HEK293 (cell line): ENCODE data around the gene MYBPC3.

Experiments used
- CTCF ChIA-PET: fragments of 350-600 bp; formaldehyde crosslinking; extraction: SDS; loops from one replicate; lab custom pipeline; 2021; ENCODE audit warnings: antibody characterized with exemption; lab: Yijun Ruan, JAX
- POLR2A ChIA-PET: fragments of 300-600 bp; formaldehyde crosslinking; extraction: SDS; loops from one replicate; lab custom pipeline; 2020; ENCODE audit warnings: antibody characterized with exemption, inconsistent platforms; lab: Yijun Ruan, JAX
- H3K27ac ChIP-seq: fragments of 200-500 bp; sonication (Bioruptor generic); 2 replicates; pipeline ENCODE4 v1.5.1; 2014; ENCODE audit warnings: low read depth, low read length, control low read depth, inconsistent platforms; ENCODE audit errors: extremely low read depth
- H3K36me3 ChIP-seq, 2 experiments: fragments of 200-500 bp in 1 of 2; sonication (Bioruptor generic) in 1 of 2; 1 replicate in 1 of 2; 2 replicates in 1 of 2; pipeline ENCODE4 v1.5.1; 2014 to 2017; ENCODE audit warnings: inconsistent platforms in 2 of 2, low read length in 2 of 2; ENCODE audit not compliant: control insufficient read depth in 2 of 2, insufficient read depth in 1 of 2
- H3K4me1 ChIP-seq: fragments of 200-500 bp; sonication (Bioruptor generic); 2 replicates; pipeline ENCODE4 v1.5.1; 2014; ENCODE audit warnings: mild to moderate bottlenecking, low read length, inconsistent platforms; ENCODE audit not compliant: control insufficient read depth, insufficient read depth
- H3K4me3 ChIP-seq: 2 replicates; pipeline ENCODE4 v1.5.1; 2011; ENCODE audit warnings: low read depth, mild to moderate bottlenecking, control low read depth, low read length, moderate library complexity
- H3K9me3 ChIP-seq: fragments of 200-500 bp; sonication (Bioruptor generic); 2 replicates; pipeline ENCODE4 v1.5.1; 2014; ENCODE audit warnings: low read depth, low read length, inconsistent platforms; ENCODE audit not compliant: control insufficient read depth, insufficient read depth
- EGR2 ChIP-seq: fragments of 450-650 bp; formaldehyde crosslinking; IDR thresholded peaks from 2 replicates; pipeline ENCODE4 v1.5.1; 2016; ENCODE audit warnings: low read depth, missing biosample characterization, missing genetic modification characterization
- KLF9 ChIP-seq: fragments of 450-650 bp; formaldehyde crosslinking; IDR thresholded peaks from 2 replicates; pipeline ENCODE4 v1.5.1; 2016; ENCODE audit warnings: missing biosample characterization, missing genetic modification characterization, low read depth
- SP2 ChIP-seq: fragments of 450-650 bp; formaldehyde crosslinking; IDR thresholded peaks from 2 replicates; pipeline ENCODE4 v1.5.1; 2016; ENCODE audit warnings: missing biosample characterization, missing genetic modification characterization
- ZBTB20 ChIP-seq: fragments of 450-650 bp; formaldehyde crosslinking; IDR thresholded peaks from 2 replicates; pipeline ENCODE4 v1.5.1; 2016; ENCODE audit warnings: missing biosample characterization, missing genetic modification characterization
- ZFHX2 ChIP-seq: fragments of 450-650 bp; formaldehyde crosslinking; conservative IDR thresholded peaks from 2 replicates; pipeline ENCODE4 v1.5.1; 2016; ENCODE audit warnings: missing biosample characterization, missing genetic modification characterization
- ZNF146 ChIP-seq: fragments of 450-650 bp; formaldehyde crosslinking; IDR thresholded peaks from 2 replicates; pipeline ENCODE4 v1.5.1; 2016; ENCODE audit warnings: missing biosample characterization, missing genetic modification characterization
- ZNF184 ChIP-seq: fragments of 450-650 bp; IDR thresholded peaks from 2 replicates; pipeline ENCODE4 v1.5.1; 2018; ENCODE audit warnings: missing biosample characterization, mild to moderate bottlenecking, missing genetic modification characterization
- ZNF239 ChIP-seq: fragments of 450-650 bp; formaldehyde crosslinking; IDR thresholded peaks from 2 replicates; pipeline ENCODE4 v1.5.1; 2016; ENCODE audit warnings: missing biosample characterization, missing genetic modification characterization
- ZNF48 ChIP-seq: fragments of 450-650 bp; formaldehyde crosslinking; IDR thresholded peaks from 2 replicates; pipeline ENCODE4 v1.5.1; 2016; ENCODE audit warnings: missing biosample characterization, missing genetic modification characterization
- ZNF544 ChIP-seq: fragments of 450-650 bp; formaldehyde crosslinking; IDR thresholded peaks from 2 replicates; pipeline ENCODE4 v1.5.0; 2017; ENCODE audit warnings: missing biosample characterization, missing genetic modification characterization
- ZNF555 ChIP-seq: fragments of 450-650 bp; formaldehyde crosslinking; conservative IDR thresholded peaks from 2 replicates; pipeline ENCODE4 v1.5.1; 2017; ENCODE audit warnings: missing biosample characterization, mild to moderate bottlenecking, missing genetic modification characterization, inconsistent platforms
- ZNF664 ChIP-seq: fragments of 450-650 bp; formaldehyde crosslinking; IDR thresholded peaks from 2 replicates; pipeline ENCODE4 v1.5.1; 2016; ENCODE audit warnings: missing biosample characterization, missing genetic modification characterization
- TF ChIP-seq, protein P1 (sequence below): fragments of 450-650 bp; formaldehyde crosslinking; conservative IDR thresholded peaks from 2 replicates; pipeline ENCODE4 v1.5.1; 2016; ENCODE audit warnings: low read depth, missing biosample characterization, missing genetic modification characterization
- TF ChIP-seq, protein P2 (sequence below): IDR thresholded peaks from 2 replicates; pipeline ENCODE4 v1.6.1; 2011; ENCODE audit warnings: mild to moderate bottlenecking, low read depth, low read length, borderline replicate concordance

MYBPC3 gene

GRCh38 chr11:47390422-47390760 lies 37.9 kb upstream of the MYBPC3 start (continued):
- TF ChIP-seq, protein P1, sequence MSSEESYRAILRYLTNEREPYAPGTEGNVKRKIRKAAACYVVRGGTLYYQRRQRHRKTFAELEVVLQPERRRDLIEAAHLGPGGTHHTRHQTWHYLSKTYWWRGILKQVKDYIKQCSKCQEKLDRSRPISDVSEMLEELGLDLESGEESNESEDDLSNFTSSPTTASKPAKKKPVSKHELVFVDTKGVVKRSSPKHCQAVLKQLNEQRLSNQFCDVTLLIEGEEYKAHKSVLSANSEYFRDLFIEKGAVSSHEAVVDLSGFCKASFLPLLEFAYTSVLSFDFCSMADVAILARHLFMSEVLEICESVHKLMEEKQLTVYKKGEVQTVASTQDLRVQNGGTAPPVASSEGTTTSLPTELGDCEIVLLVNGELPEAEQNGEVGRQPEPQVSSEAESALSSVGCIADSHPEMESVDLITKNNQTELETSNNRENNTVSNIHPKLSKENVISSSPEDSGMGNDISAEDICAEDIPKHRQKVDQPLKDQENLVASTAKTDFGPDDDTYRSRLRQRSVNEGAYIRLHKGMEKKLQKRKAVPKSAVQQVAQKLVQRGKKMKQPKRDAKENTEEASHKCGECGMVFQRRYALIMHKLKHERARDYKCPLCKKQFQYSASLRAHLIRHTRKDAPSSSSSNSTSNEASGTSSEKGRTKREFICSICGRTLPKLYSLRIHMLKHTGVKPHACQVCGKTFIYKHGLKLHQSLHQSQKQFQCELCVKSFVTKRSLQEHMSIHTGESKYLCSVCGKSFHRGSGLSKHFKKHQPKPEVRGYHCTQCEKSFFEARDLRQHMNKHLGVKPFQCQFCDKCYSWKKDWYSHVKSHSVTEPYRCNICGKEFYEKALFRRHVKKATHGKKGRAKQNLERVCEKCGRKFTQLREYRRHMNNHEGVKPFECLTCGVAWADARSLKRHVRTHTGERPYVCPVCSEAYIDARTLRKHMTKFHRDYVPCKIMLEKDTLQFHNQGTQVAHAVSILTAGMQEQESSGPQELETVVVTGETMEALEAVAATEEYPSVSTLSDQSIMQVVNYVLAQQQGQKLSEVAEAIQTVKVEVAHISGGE (tag by site-specific recombination) = no peak
- TF ChIP-seq ZNF184 (no peak), KLF9 (no peak)

DNA sequence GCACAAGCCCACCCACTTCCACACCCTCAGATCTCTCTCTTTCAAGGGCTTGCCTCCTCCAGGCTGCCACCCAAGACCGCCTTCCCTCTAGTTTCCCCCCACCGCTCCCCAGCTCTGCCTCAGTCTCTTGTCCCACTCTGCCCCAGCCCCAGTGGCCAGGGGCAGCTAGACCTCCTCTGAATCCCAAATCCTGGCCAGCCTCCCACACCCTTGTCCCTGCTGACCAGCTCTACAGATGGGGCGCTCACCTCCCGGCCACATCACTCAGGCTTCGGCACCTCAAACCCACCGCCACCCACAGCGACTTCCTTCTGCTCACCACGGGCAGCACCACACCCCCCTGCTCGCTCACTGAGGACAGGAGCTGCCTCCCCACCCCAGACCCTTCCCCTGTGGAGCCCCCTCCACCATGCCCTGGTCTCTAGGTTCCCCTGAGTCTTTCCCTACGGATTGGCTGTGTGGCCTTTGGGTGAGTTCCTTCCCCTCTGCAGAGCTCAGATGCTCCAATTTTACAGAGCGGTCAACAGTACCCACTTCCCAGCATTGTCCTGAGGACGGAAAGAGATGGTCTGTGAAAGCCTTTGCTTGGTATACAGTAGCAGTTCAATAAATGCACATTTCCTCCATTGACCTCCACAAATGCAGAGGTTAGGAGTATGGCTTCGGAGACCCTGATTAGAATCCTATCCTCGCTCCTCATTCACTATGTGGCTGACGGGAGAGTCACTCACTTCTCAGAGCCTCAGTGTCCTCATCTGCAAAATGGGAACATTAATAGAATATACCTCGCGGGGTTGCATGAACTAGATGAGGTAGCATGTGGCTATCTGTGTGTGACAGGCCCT lies 37.3 kb upstream of the MYBPC3 start:
- Histone ChIP-seq H3K27ac (no peak overlapping the region), H3K4me1 (no peaks in the 10 kb centered on the region), H3K9me3 (no peaks in the 10 kb centered on the region), H3K36me3 (no peaks in the 10 kb centered on the region), H3K4me3 (no peak overlapping the region)
- no peak for TF ChIP-seq ZNF555 (tag by site-specific recombination)
- TF ChIP-seq ZBTB20 (tag by site-specific recombination) = no peak
- TF ChIP-seq ZNF146 (tag by site-specific recombination) = no peak
- peak; percentile 20; the same call in 1 of the 2 replicates for TF ChIP-seq ZFHX2 (tag by site-specific recombination)
- no peak for TF ChIP-seq SP2 (tag by site-specific recombination)
- TF ChIP-seq ZNF664 (tag by site-specific recombination) = 0 out of 2 replicates have a peak, but pooled peaks have one; percentile 23
- TF ChIP-seq, protein P2, sequence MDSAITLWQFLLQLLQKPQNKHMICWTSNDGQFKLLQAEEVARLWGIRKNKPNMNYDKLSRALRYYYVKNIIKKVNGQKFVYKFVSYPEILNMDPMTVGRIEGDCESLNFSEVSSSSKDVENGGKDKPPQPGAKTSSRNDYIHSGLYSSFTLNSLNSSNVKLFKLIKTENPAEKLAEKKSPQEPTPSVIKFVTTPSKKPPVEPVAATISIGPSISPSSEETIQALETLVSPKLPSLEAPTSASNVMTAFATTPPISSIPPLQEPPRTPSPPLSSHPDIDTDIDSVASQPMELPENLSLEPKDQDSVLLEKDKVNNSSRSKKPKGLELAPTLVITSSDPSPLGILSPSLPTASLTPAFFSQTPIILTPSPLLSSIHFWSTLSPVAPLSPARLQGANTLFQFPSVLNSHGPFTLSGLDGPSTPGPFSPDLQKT = no peak
- TF ChIP-seq ZNF48 (tag by site-specific recombination) = no peak
- peak; percentile 50 for TF ChIP-seq EGR2
- POLR2A ChIA-PET = no interaction called here
- CTCF ChIA-PET = interaction anchor here (1.7 to 5.6 kb wide), 2 partner anchors 9 to 16 kb away, joined by 7 to 37 read pairs; no protein-coding TSS in a partner anchor

DNA sequence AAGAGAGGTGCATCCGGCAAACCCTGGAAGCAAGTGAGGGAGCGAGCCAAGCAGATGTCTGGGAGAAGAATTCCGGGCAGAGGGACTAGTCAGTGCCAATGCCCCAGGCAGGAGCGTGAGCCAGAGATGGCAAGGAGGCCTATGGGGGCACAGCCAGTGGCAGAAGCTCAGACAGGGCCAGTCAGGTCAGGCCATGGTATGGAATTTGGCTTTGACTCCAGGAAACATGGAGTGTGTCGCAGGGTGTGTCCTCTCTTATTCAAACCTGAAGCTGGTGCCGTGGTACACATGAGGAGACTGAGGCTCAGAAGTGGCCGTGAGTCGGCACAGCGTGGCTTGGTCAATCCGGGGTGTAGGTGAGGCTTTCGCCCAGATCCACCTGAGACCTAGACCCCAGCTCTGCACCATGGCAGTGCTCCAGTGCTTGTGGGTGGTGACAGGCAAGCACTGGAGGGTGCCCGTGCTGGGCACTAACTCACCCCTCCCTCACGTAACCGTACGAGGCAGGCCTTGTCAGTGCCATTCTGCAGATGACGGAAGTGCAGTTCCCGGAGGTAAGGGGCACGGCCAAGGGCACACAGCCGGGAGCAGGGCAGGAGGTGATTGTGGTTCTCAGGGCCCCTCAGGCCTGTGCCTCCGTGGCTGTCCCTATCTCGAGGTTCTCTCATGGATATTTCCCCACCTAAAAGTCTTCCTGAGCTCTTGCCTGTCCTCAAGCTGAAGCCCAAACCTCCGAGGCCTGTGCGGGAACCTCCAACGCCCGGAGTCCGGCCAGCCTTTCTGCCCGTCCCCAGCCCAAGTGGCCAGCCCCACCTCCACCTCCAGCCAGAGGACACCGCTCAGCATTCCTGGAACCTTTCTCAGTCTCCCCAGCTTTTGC lies 36.4 kb upstream of the MYBPC3 start:
- CTCF ChIA-PET = interaction anchor here (1.0 to 5.6 kb wide), 3 partner anchors 10 to 23 kb away, joined by 4 to 37 read pairs (median 7); no protein-coding TSS in a partner anchor

More for the DNA sequence above, 36.4 kb upstream of the MYBPC3 start:
- H3K4me1 ChIP-seq = no peaks in the 10 kb centered on the region
- TF ChIP-seq ZNF239 = peak; percentile 89
- no peak for TF ChIP-seq ZNF544 (tag by site-specific recombination)
- H3K4me3 ChIP-seq = no peak overlapping the region
- H3K9me3 ChIP-seq = no peaks in the 10 kb centered on the region
- H3K36me3 ChIP-seq = no peaks in the 10 kb centered on the region
- no peak overlapping the region for H3K27ac ChIP-seq
- POLR2A ChIA-PET = no interaction called here
